ENCODE data around the gene PPP1R18.

PPP1R18 gene

DNA sequence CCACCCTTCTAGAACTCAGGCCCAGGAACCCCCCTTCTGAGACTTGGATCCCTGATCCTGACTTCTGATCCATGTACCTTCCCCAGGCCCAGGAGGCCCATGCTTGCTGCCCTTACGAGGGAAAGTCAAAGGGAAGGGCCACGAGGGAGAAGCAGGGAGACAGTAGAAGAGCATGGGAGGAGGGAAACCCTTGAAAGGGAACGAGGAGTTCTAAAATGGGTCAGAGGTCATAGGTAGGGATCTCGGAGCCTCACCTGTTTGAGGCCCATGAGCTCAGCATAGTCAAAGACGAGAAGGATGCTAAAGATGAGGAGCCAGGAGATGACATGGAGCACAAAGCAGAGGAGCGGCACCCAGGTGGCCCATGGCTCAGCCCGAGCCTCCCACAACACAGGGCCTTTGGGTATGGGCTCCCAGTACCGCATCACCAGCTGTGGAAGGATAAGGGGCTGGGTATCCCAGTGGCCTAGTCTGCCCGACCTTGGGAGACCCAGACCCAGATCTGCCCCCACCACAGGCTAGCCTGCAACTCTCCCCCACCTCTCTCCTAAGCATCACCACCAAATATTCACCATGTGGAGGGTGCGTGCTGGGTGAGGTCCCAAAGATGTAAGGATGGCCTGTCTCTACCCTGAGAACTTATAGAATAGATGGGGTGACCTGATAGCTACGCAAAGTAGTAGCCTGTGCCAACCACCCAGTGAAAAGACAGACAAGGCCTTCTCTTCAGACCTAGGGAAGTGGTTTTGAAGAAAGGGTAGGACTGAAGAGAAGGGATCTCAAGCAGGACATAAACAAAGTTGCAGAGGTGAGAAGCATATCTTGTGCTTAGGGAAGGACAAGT is 2.8 kb upstream of the PPP1R18 start:
- no peak for DNase-seq (ENCODE audit: low read depth)

DNA sequence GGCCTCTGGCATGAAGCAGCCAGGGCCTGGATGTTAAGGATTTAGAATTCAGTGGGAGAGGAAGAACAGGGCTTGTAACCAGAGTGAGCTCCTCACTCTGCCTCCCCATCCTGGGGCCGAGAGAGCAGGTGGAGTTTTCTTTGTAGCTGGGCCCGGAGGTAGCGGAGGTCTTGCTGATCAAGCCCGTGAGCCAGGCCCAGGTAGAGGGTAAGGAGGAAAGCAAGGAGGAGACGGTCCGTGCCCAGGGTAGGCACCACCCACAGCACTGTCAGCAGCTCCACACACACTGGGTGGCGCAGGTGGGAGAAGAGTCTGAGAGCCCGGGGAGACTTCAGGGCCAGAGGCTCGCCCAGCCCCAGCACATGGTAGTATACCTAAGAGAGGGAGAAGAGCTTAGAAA is 2.1 kb upstream of the PPP1R18 start:
- DNase-seq (ENCODE audit: low read depth) = no peak

DNA sequence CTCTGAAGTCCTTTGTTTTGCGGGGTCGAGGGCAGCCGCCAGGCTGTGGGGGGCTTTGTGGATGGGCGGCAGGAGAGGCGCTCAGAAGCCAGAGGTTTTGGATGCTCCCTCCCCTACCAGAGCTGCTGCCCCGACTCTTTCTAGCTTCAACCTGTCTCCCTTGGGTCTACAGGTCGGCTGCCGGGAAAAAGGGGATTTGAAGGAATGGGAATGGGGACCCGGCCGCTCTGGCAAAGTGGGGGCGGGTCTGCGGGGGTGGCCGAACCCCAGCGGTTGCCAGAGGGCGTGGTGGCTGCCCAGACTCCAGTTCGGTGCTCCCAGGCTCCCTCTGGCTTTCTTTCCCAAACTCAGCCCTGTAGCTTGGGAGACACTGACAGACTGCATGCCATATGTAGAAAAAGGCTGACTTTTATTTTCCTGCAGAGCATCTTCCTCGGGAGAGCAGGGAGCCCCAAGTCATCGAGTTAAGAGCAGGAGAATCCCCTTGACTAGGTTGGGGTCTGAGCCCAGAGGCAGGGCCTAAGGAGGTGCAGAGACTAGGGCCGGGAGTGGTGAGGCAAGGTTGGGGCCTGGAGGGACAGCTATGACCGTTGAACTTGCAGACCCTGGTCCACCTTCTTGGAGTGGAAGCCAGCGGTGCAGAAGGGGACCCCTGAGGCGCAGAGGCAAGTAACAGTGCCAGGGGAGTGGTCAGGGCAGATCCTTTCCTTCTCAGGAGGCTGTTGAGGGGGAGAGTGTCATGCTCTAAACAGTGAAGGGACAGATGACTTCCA is 1.4 kb upstream of the PPP1R18 start:
- DNase-seq (ENCODE audit: low read depth) = no peak

GRCh38 chr6:30686908-30687658 is 638 bp upstream of the PPP1R18 start:
- DNase-seq (ENCODE audit: low read depth) = peak; percentile 85

DNA sequence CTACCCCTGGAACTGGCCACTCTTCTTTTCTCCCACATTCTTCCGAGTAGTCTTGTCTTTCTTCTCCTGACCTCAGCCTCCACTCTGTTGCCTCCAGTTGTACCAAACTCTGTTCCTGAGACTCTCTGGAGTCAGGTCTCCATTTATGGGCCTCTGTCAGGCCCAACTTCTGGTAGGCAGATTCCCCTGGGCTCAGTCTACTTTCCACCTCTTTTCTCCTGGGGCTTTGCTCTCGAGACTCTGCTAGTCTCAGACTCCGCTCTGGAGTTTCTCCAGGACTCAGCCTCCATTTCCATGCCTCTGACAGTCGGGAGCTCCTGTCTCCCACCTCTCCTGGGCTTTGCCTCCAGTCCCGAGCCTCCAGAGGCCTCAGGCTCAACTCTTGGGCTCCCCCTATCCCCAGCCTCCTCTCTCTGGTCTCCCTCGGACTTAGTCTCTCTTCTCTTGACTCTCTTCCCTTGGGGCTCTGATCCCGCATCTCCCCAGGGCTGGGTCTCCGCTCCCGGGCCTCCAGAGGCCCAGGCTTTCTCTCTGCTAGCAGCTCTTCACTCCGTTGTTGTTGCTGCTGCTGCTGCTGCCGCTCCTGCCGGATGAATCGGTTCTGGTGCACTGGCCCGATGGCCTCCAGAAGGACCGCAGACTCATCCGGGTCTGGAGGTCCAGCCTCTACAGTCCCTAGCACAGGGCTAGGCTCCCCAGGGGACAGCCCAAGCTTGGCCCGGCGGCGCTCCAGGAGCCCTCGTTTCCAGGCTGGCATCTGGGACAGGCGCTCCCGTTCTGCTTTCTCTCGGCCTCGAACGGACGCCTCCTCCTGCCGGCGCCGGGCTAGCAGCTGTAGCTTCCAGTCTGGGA is 1.1 kb downstream of the PPP1R18 start:
- DNase-seq (ENCODE audit: low read depth) = peak; percentile 35

DNA sequence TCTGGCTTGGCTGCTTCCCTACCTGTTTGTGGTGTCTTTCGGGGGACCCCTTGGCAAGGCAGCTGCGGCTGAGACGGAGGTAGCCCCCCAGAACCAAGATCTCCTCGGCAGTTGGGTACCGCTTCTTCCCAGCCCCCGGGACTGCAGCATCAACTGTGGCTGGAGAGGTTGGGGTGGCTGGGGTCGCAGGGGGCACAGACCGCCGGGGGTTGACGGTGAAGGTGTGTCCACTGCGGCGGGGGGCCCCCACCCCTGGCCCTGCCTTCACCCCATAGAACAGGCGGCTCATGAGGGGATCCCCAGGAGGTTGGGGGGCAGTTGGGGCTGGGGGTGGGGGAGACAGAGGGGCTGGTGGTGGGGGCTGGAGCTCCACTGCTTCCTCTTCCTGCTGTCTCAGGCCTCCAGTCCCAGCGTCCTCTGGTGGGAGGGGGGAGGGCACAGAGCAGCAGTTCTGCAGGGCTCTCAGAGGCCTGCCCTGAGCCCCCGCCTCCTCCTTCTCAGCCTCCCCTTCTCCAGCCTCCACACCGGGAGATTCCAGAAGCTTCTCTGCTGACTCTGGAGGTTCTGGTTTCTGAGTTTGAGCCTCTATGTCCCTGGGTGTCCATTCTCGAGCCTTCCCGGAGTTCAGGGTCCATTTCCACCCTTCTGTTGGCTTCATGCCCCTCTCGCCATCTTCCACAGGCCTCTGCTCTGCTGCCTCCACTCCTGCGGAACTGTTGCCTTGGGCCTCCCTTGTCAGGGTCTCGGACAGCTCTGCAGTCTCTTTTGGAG is 1.9 kb downstream of the PPP1R18 start:
- peak; percentile 37 for DNase-seq (ENCODE audit: low read depth)

- DNase-seq (ENCODE audit: low read depth) = no peak
Observed at GRCh38 chr6:30683980-30684338, 2.5 kb downstream of the PPP1R18 start.

GRCh38 chr6:30683183-30683979 is 3.1 kb downstream of the PPP1R18 start:
- DNase-seq (ENCODE audit: low read depth) = no peak

GRCh38 chr6:30682143-30683117 is 4.0 kb downstream of the PPP1R18 start:
- DNase-seq (ENCODE audit: low read depth) = peak; percentile 92

DNA sequence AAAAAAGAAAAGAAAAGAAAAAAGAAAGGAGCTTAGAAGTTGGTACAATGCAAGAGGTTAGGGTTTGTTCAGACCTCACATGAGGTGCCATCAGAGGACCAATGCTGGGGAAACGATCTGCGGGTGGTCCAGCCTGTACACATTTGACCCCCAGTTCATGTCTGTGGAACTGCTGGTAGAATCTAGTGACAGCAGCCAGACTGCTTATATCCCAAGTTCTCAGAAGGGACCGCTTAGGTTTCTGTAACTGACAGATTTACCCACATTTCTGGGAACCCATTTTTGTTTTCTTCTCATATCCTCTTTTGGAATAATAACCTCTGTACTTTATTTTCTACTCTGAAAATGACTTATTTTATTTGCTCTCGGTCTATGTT is 4.7 kb downstream of the PPP1R18 start:
- no peak for DNase-seq (ENCODE audit: low read depth)

GRCh38 chr6:30679765-30680535 is 6.5 kb downstream of the PPP1R18 start:
- no peak for DNase-seq (ENCODE audit: low read depth)

- peak; percentile 67 for DNase-seq (ENCODE audit: low read depth)
Observed at GRCh38 chr6:30678964-30679726, 7.3 kb downstream of the PPP1R18 start.

DNA sequence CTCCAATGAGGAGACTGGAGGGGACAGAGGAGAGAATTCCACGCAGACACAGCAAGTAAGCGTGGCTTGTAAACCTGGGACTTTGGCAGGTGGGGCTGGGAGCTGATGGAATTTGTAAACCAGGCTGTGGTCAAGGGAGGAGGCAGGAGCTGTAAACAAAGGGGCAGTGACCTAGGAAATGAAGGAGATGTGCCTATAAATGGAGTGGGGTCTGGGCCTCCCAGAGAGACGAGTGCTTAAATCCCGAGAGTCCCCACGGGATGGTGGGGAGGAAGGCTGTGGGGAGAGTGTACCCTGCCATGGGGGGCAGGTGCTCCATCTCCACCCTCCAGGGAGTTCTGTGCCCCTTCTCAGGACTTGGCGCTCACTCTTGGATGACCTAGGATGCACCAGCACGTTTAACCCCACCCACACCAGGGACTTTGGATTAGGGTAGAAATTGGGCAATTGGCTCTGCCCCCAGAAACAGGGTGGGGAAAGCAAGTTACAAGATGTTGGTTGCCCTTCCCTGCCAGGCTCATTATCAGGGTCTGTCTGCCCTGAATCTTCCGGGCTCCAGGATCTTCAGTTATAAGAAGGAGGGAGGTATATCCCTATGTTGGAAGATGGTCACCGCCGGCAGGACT is 9.7 kb downstream of the PPP1R18 start:
- DNase-seq (ENCODE audit: low read depth) = no peak

DNA sequence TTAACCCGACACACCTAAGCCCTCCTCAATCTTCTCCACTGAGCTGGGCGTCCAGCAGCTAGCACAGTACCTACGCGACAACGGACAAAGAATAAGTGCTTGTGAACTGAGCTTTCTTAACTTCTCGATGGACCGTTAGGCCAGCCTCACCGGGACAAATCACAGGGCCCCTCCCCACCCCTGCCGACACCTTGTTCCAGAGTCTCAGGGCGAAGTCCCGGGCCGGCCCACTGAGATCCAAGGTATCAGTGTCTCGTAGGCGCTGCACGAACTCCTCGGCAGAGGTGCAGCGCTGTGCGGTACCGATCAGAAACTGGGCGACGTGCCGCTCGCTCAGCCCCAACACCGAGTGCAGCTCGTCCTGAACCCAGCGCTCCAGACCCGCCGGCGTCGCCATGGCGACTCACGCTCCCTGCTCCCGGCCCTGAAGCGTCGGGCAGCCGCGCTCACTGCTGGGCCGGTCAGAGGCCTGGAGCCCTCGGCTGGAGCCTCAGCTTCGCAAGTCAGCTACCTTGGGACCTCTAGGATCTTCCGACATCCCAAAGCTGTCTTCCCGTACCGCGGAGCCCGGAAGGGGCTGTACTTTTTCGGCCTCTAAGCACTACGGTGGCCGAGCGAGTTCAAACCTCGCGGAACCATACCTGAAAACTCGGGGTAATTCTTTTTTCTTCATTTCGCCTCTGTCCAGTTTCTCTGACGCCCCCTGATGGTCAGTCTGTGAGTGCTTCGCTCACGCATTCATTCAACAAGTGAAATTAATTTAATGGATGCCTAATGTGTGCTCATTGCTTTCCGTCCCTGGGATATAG is 13.8 kb downstream of the PPP1R18 start, which contains the start of gene DHX16:
Gene DHX16, minus strand, starts transcription at position 562 of the 809 bp plus-strand sequence. Its CDS starts 165 bp downstream, at position 397.
- peak; percentile 98 for DNase-seq (ENCODE audit: low read depth)

DNA sequence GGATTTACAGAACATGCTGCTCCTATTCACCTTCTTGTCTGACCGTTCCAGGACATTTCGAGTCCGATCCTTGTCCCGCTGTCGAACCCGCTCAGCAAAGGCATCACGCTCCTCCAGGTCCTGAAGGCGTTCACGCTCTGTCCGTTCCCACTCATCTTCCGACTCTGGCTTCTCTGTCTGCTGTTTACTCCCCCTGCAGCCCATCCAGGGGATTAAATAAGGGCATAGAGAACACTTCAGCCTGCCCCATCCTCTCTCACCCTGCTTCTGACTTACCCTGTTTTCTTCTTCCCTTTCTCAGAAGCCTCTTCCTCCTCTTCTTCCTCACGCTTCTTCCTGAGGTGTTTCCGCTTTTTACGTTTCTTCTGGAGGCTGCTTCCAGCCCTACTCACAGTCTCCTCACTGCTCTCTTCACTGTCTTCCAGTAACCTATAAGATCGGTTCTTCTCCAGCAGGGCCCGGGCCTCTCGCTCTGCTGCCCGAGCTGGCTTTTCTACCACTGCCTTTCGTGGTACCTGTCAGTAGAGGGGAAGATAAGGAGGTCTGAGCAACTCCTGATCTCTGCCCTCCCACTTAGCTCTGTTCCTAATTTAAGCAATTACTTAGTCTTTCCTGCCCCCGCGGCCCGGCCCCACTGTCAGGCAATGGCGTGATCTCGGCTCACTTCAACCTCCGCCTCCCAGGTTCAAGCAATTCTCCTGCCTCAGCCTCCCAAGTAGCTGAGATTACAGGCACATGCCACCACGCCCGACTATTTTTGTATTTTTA is 15.5 kb downstream of the PPP1R18 start:
- no peak for DNase-seq (ENCODE audit: low read depth)
